GM10266 (cell line): Measurements from ENCODE around the gene SP100.

Experiments
- DNase-seq: peaks from one replicate; pipeline ENCODE4 v3.0.0; 2012; ENCODE audit errors: extremely low spot score
- TF ChIP-seq, protein P1 (sequence below): IDR thresholded peaks from 2 replicates; pipeline ENCODE4 v1.5.1; 2012; ENCODE audit warnings: mild to moderate bottlenecking, low read depth; ENCODE audit not compliant: control insufficient read depth, insufficient read depth; ENCODE audit errors: missing control alignments

Gene SP100

GRCh38 chr2:230422149-230422548 lies 6.1 kb downstream of the SP100 start:
- TF ChIP-seq, protein P1, sequence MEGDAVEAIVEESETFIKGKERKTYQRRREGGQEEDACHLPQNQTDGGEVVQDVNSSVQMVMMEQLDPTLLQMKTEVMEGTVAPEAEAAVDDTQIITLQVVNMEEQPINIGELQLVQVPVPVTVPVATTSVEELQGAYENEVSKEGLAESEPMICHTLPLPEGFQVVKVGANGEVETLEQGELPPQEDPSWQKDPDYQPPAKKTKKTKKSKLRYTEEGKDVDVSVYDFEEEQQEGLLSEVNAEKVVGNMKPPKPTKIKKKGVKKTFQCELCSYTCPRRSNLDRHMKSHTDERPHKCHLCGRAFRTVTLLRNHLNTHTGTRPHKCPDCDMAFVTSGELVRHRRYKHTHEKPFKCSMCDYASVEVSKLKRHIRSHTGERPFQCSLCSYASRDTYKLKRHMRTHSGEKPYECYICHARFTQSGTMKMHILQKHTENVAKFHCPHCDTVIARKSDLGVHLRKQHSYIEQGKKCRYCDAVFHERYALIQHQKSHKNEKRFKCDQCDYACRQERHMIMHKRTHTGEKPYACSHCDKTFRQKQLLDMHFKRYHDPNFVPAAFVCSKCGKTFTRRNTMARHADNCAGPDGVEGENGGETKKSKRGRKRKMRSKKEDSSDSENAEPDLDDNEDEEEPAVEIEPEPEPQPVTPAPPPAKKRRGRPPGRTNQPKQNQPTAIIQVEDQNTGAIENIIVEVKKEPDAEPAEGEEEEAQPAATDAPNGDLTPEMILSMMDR = no peak
- no peak for DNase-seq

DNA sequence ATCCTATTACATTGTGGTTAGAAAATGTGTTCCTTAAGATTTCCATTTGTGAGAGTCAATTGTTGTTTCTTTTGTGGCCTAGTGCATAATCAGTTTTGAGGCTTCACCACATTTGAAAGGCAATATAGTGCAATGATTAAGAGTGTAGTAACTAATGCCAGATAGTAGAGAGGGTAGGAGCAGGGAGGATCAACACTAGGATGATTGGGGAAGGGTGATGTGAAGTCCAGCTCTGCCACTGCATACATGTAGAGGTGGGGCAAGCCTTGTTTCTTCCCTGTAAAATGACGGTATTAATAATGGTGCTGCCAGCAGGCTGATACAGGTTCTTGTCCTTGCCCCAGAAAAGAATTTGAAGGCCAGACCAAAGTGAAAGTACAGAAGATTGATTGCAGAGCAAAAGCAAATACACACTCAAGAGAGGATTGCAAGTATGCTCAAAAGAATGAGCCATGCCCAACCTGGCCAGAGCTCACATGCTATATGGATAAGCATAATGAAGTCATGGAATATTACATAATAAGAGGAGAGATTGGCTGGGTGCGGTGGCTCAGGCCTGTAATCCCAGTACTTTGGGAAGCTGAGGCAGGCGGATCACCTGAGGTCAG lies 8.0 kb downstream of the SP100 start:
- DNase-seq = no peak
- TF ChIP-seq, protein P1 = no peak

- TF ChIP-seq, protein P1 = no peak
- no peak for DNase-seq
Measured at GRCh38 chr2:230425377-230425776, 9.4 kb downstream of the SP100 start.

- DNase-seq = no peak
- TF ChIP-seq, protein P1 = no peak
Measured at GRCh38 chr2:230429513-230429912, 13.5 kb downstream of the SP100 start.

DNA sequence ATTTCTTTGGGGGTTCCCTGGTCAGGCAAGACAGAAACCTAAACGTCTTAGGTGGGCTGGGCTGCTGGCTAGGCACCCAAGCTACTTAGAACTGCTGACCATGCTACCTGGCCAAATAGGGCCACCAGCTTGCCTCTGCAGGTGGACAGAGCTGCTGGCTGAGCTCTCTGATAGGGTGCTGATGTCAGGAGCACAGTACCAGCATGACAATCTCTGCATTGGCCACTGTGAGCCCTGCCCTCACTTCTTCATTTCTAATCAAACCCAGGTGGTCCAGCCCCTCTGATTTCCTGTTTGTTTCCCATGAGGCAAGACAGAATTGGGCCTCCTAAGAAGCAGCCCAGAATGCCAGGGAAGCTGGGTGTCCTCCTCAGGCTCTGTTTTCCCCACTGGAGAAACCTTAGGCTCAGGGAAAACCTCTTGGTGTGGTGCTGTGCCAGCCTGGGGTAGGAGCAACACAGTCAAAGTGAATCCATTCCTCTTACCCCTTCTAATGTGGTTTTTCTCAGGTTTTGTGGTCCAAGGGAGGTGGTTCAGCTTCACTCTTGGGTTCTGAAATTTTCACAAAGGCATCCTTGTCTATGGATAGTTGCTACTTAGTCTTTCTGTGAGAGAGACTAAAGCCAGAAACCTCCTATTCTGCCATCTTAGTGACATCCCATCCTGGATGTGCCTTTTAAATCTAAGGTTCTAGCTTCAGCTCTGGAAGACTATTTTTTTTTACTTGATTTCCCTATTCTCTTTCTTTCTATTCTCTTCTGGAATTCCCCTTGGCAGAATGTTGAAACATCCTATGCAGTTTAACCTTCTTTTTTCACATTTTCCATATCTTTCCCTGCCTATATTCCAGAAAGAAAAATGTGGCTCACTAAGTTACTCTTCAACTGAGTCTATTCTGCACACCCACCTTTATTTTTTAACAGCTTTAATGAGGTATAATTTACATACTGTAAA lies 15.2 kb downstream of the SP100 start:
- no peak for DNase-seq
- TF ChIP-seq, protein P1 = no peak

GRCh38 chr2:230434677-230435324 lies 18.8 kb downstream of the SP100 start:
- TF ChIP-seq, protein P1 = no peak
- no peak for DNase-seq
